ENCODE data around the gene KIF13A. TPM values are rescaled to one million over a fixed set of nuclear protein-coding genes. Genes with fewer than 3 reads are reported as not detected.

Gene KIF13A
- 10 to 100 TPM; 16.6 to 32.0 (median 21.1) TPM for total RNA-seq
- polyA plus RNA-seq: 1 to 10 TPM; 3.7 to 8.3 (median 5.2) TPM
- long read RNA-seq, donor 1, partial matches to known transcripts: 0 of 1 reads
- long read RNA-seq, donor 1, other reads (novel, unspliced or antisense): 0 of 1 reads
- long read RNA-seq, donor 2, partial matches to known transcripts: 0 of 1 reads
- long read RNA-seq, donor 2, other reads (novel, unspliced or antisense): 0 of 1 reads

GRCh38 chr6:17987447-17987696, at the start of gene KIF13A:
TSS of gene KIF13A (minus strand) at chr6:17987635. CDS start at chr6:17987463, 172 bp downstream.
- intact Hi-C loops (cut with DNase I; ENCODE audit: low total_unique reads): loop anchor here (10.0 kb wide), 1 partner anchor 63 kb away; no protein-coding TSS in a partner anchor
- TF ChIP-seq CTCF (IDR thresholded peaks at IDR 0.05 in 8 of 11, conservative IDR thresholded peaks at IDR 0.05 in 3 of 11): no peak
- no peak for TF ChIP-seq POLR2A (IDR thresholded peaks at IDR 0.05)
- no peak for TF ChIP-seq POLR2AphosphoS5 (IDR thresholded peaks at IDR 0.05)
- Histone ChIP-seq H3K36me3 (no peaks in the 10 kb centered on the region), H3K27ac (peak within 1 kb of the TSS; percentile 89 to 96 (median 94)), H3K27me3 (replicated peaks in 1 of 7) (peaks cover 0 to 28% (median 0%) of the 10 kb centered on the region in 7 donors), H3K9me3 (no peaks in the 10 kb centered on the region), H3K4me3 (peak within 1 kb of the TSS; percentile 50 to 90 (median 70)), H3K4me1 (peaks cover 8 to 56% (median 39%) of the 10 kb centered on the region in 6 donors)
- no peak for DNase-seq
- WGBS, 5 donors: 0 to 1% (median 1%) methylated on average over 20 to 54 of the region's 54 CpGs; no CpG with 5 or more reads in 2 of the 5 donors

- no peaks in the 10 kb centered on the region for H3K36me3 ChIP-seq
- TF ChIP-seq CTCF (IDR thresholded peaks at IDR 0.05 in 8 of 11, conservative IDR thresholded peaks at IDR 0.05 in 3 of 11) (no peak), POLR2A (IDR thresholded peaks at IDR 0.05) (no peak), POLR2AphosphoS5 (IDR thresholded peaks at IDR 0.05) (peak in 1 of 3 donors; percentile 9)
- intact Hi-C loops (cut with DNase I; ENCODE audit: low total_unique reads): no loop called here
- peaks cover 0 to 3% (median 0%) of the 10 kb centered on the region in 7 donors for H3K27me3 ChIP-seq (replicated peaks in 1 of 7)
- 76 to 94% (median 78%) methylated on average over 4 of the region's 4 CpGs for WGBS, 5 donors
- no peak overlapping the region for H3K4me3 ChIP-seq
- peaks cover 0 to 8% (median 0%) of the 10 kb centered on the region in 6 donors for H3K4me1 ChIP-seq
- no peak overlapping the region for H3K27ac ChIP-seq
- no peaks in the 10 kb centered on the region for H3K9me3 ChIP-seq
- no peak for DNase-seq
These were observed 49.3 kb upstream of the KIF13A start for GRCh38 chr6:18036781-18037180.

- H3K27me3 ChIP-seq (replicated peaks in 1 of 7): peaks cover 0 to 5% (median 0%) of the 10 kb centered on the region in 7 donors
- H3K36me3 ChIP-seq: no peaks in the 10 kb centered on the region
- H3K4me1 ChIP-seq: peaks cover 0 to 8% (median 0%) of the 10 kb centered on the region in 6 donors
- intact Hi-C loops (cut with DNase I; ENCODE audit: low total_unique reads): no loop called here
- H3K9me3 ChIP-seq: no peaks in the 10 kb centered on the region
- no peak for DNase-seq
- H3K4me3 ChIP-seq: no peak overlapping the region
- no peak overlapping the region for H3K27ac ChIP-seq
- 84 to 92% (median 91%) methylated on average over 13 of the region's 13 CpGs for WGBS, 5 donors
- TF ChIP-seq POLR2A (IDR thresholded peaks at IDR 0.05) (no peak), POLR2AphosphoS5 (IDR thresholded peaks at IDR 0.05) (no peak), CTCF (IDR thresholded peaks at IDR 0.05 in 8 of 11, conservative IDR thresholded peaks at IDR 0.05 in 3 of 11) (no peak)
These were observed 48.0 kb upstream of the KIF13A start for GRCh38 chr6:18035330-18035854.

DNA sequence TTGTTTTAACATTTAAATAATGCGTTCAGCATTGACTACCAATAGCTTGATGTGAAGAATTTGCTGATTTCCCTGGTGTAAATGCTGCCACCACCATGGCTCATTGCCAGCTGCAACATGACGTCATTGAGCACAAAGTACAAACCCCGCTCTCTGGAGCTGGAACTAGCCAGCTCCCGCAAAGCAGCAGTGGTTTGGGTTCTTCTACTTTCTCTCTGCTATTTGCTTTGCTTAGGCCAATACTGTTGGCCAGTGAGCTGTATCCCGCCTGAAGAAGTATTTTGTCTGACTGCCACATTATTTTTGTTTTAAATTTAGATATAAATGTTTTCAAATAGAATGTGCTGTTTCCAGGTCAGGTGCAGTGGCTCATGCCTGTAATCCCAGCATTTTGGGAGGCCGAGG, 47.4 kb upstream of the KIF13A start:
- WGBS, 5 donors: 83 to 94% (median 88%) methylated on average over 6 of the region's 6 CpGs
- intact Hi-C loops (cut with DNase I; ENCODE audit: low total_unique reads): no loop called here
- TF ChIP-seq CTCF (IDR thresholded peaks at IDR 0.05 in 8 of 11, conservative IDR thresholded peaks at IDR 0.05 in 3 of 11) (no peak), POLR2AphosphoS5 (IDR thresholded peaks at IDR 0.05) (no peak), POLR2A (IDR thresholded peaks at IDR 0.05) (no peak)
- Histone ChIP-seq H3K27me3 (replicated peaks in 1 of 7) (peaks cover 0 to 5% (median 0%) of the 10 kb centered on the region in 7 donors), H3K36me3 (no peaks in the 10 kb centered on the region), H3K4me3 (no peak overlapping the region), H3K9me3 (no peaks in the 10 kb centered on the region), H3K27ac (no peak overlapping the region), H3K4me1 (peaks cover 0 to 8% (median 0%) of the 10 kb centered on the region in 6 donors)
- no peak for DNase-seq

Data from spleen (tissue), 13 donors.